CD8-positive, alpha-beta memory T cell (primary cell): ENCODE results near the gene LY86. TPM values are rescaled to one million over a fixed set of nuclear protein-coding genes. Genes with fewer than 3 reads are reported as not detected.
A peak's percentile ranks its signal among the peaks of the same experiment; 100 is the strongest.

ENCODE experiments used
- CTCF ChIA-PET: fragments of 350-600 bp; sonication (Branson Sonifier 250); formaldehyde crosslinking; loops from one replicate; lab custom pipeline; 2021; ENCODE audit warnings: antibody characterized with exemption; lab: Charles Lee
- POLR2A ChIA-PET: fragments of 350-600 bp; sonication (Branson Sonifier 250); formaldehyde crosslinking; loops from one replicate; lab custom pipeline; 2021; ENCODE audit warnings: antibody characterized with exemption; lab: Charles Lee
- DNase-seq, 5 donors: peaks; one replicate each; pipeline versions ENCODE4 v3.0.0 to v3.0.0-alpha.2; 2020 to 2022; ENCODE audit warnings: mixed read lengths in 1 of 5
- H3K27ac ChIP-seq: one replicate; pipeline ENCODE4 v1.7.0; 2013; ENCODE audit warnings: low read depth, mild to moderate bottlenecking, low read length, moderate library complexity
- H3K27me3 ChIP-seq: 2 replicates; pipeline ENCODE4 v1.7.0; 2013; ENCODE audit warnings: low read length, mild to moderate bottlenecking; ENCODE audit not compliant: insufficient read depth, poor library complexity, severe bottlenecking
- H3K36me3 ChIP-seq: 2 replicates; pipeline ENCODE4 v1.7.0; 2013; ENCODE audit warnings: mild to moderate bottlenecking, low read length, moderate library complexity; ENCODE audit not compliant: insufficient read depth
- H3K4me1 ChIP-seq: 2 replicates; pipeline ENCODE4 v1.7.0; 2013; ENCODE audit warnings: mild to moderate bottlenecking, low read length, moderate library complexity; ENCODE audit not compliant: insufficient read depth
- H3K4me3 ChIP-seq: 2 replicates; pipeline ENCODE4 v1.7.0; 2013; ENCODE audit warnings: mild to moderate bottlenecking, low read length
- H3K9me3 ChIP-seq: 2 replicates; pipeline ENCODE4 v1.7.0; 2013; ENCODE audit warnings: mild to moderate bottlenecking, low read length
- H3K27ac Mint-ChIP-seq, 8 donors: one replicate each; pipeline ENCODE4 v1.8.0; 2020 to 2021; ENCODE audit warnings: mixed read lengths in 8 of 8, mild to moderate bottlenecking in 6 of 8, inconsistent platforms in 3 of 8, moderate library complexity in 3 of 8
- H3K27me3 Mint-ChIP-seq, 2 donors: one replicate each; pipeline ENCODE4 v1.8.0; 2020 to 2021; ENCODE audit warnings: mixed read lengths in 2 of 2, mild to moderate bottlenecking in 1 of 2, moderate library complexity in 1 of 2
- H3K36me3 Mint-ChIP-seq, 3 donors: one replicate each; pipeline ENCODE4 v1.8.0; 2020 to 2021; ENCODE audit warnings: mixed read lengths in 3 of 3, inconsistent platforms in 1 of 3, mild to moderate bottlenecking in 1 of 3
- H3K4me1 Mint-ChIP-seq, 3 donors: one replicate each; pipeline ENCODE4 v1.8.0; 2020 to 2021; ENCODE audit warnings: mixed read lengths in 3 of 3, inconsistent platforms in 1 of 3, mild to moderate bottlenecking in 1 of 3
- H3K4me3 Mint-ChIP-seq, 7 donors: one replicate each; pipeline ENCODE4 v1.8.0; 2020 to 2021; ENCODE audit warnings: mixed read lengths in 7 of 7, mild to moderate bottlenecking in 6 of 7, moderate library complexity in 4 of 7, inconsistent platforms in 2 of 7
- H3K9me3 Mint-ChIP-seq, 5 donors: one replicate each; pipeline ENCODE4 v1.8.0; 2020 to 2022; ENCODE audit warnings: mixed read lengths in 5 of 5, mild to moderate bottlenecking in 3 of 5, moderate library complexity in 2 of 5, inconsistent platforms in 1 of 5
- polyA plus RNA-seq: library from polyadenylated mRNA; unstranded; fragments of 300-500 nt; fragmentation: Illumina TruSeq; gene quantifications from one replicate; pipeline ENCODE4 v1.2.3, GENCODE V29; 2021
- total RNA-seq, 2 experiments: library from RNA; stranded (reverse); gene quantifications; one replicate each; pipeline ENCODE4 v1.2.3, GENCODE V29; 2021

LY86 gene
- total and polyA plus RNA-seq, 3 experiments from 2014 or later = 0.31 to 2.4 (median 0.53) TPM

- ChIA-PET POLR2A (no interaction called here), CTCF (no interaction called here)
- Mint-ChIP-seq H3K4me3 (no peak overlapping the region), H3K4me1 (peaks cover 2 to 9% (median 3%) of the 10 kb centered on the region in 3 donors), H3K36me3 (no peaks in the 10 kb centered on the region), H3K9me3 (no peaks in the 10 kb centered on the region), H3K27me3 (peaks cover 0 to 5% of the 10 kb centered on the region in 2 donors), H3K27ac (peak overlapping the region in 1 of 8 donors; percentile 13)
- H3K27ac ChIP-seq = no peak overlapping the region
- no peaks in the 10 kb centered on the region for H3K9me3 ChIP-seq
- H3K4me1 ChIP-seq = no peaks in the 10 kb centered on the region
- DNase-seq = no peak
- H3K36me3 ChIP-seq = no peaks in the 10 kb centered on the region
- no peak overlapping the region for H3K4me3 ChIP-seq
- H3K27me3 ChIP-seq = no peaks in the 10 kb centered on the region
These were observed 101.1 kb downstream of the LY86 start for GRCh38 chr6:6689400-6690143.

GRCh38 chr6:6690144-6690483 lies 101.6 kb downstream of the LY86 start:
- Histone ChIP-seq H3K36me3 (no peaks in the 10 kb centered on the region), H3K4me1 (no peaks in the 10 kb centered on the region), H3K27ac (no peak overlapping the region), H3K27me3 (no peaks in the 10 kb centered on the region), H3K9me3 (no peaks in the 10 kb centered on the region), H3K4me3 (no peak overlapping the region)
- H3K36me3 Mint-ChIP-seq = no peaks in the 10 kb centered on the region
- H3K4me3 Mint-ChIP-seq = no peak overlapping the region
- H3K4me1 Mint-ChIP-seq = peaks cover 0 to 6% (median 0%) of the 10 kb centered on the region in 3 donors
- no peaks in the 10 kb centered on the region for H3K9me3 Mint-ChIP-seq
- DNase-seq = no peak
- no peak overlapping the region for H3K27ac Mint-ChIP-seq
- ChIA-PET POLR2A (no interaction called here), CTCF (no interaction called here)
- H3K27me3 Mint-ChIP-seq = peaks cover under 1 to 8% of the 10 kb centered on the region in 2 donors

- no peak overlapping the region for H3K27ac Mint-ChIP-seq
- no peaks in the 10 kb centered on the region for H3K9me3 Mint-ChIP-seq
- H3K27me3 Mint-ChIP-seq = peaks cover 6 to 8% of the 10 kb centered on the region in 2 donors
- POLR2A ChIA-PET = no interaction called here
- no peak for DNase-seq
- Histone ChIP-seq H3K4me3 (no peak overlapping the region), H3K9me3 (no peaks in the 10 kb centered on the region), H3K27me3 (no peaks in the 10 kb centered on the region), H3K36me3 (no peaks in the 10 kb centered on the region), H3K27ac (no peak overlapping the region), H3K4me1 (no peaks in the 10 kb centered on the region)
- H3K4me1 Mint-ChIP-seq = no peaks in the 10 kb centered on the region
- CTCF ChIA-PET = no interaction called here
- H3K4me3 Mint-ChIP-seq = no peak overlapping the region
- H3K36me3 Mint-ChIP-seq = no peaks in the 10 kb centered on the region
These were observed 105.9 kb downstream of the LY86 start for GRCh38 chr6:6694368-6694780.

- H3K4me1 Mint-ChIP-seq = no peaks in the 10 kb centered on the region
- no peaks in the 10 kb centered on the region for H3K9me3 ChIP-seq
- no peaks in the 10 kb centered on the region for H3K27me3 ChIP-seq
- peak overlapping the region; percentile 38 for H3K27ac ChIP-seq
- no peak for DNase-seq
- POLR2A ChIA-PET = no interaction called here
- CTCF ChIA-PET = no interaction called here
- no peaks in the 10 kb centered on the region for H3K36me3 Mint-ChIP-seq
- peaks cover 6 to 8% of the 10 kb centered on the region in 2 donors for H3K27me3 Mint-ChIP-seq
- no peak overlapping the region for H3K4me3 ChIP-seq
- no peak overlapping the region for H3K27ac Mint-ChIP-seq
- H3K4me3 Mint-ChIP-seq = no peak overlapping the region
- no peaks in the 10 kb centered on the region for H3K9me3 Mint-ChIP-seq
- no peaks in the 10 kb centered on the region for H3K36me3 ChIP-seq
- H3K4me1 ChIP-seq = no peaks in the 10 kb centered on the region
These were observed 106.5 kb downstream of the LY86 start for GRCh38 chr6:6694825-6695624.

GRCh38 chr6:6695625-6696276 lies 107.2 kb downstream of the LY86 start:
- H3K4me1 Mint-ChIP-seq = no peaks in the 10 kb centered on the region
- H3K27me3 Mint-ChIP-seq = peaks cover 6 to 8% of the 10 kb centered on the region in 2 donors
- DNase-seq = no peak
- Histone ChIP-seq H3K4me3 (no peak overlapping the region), H3K9me3 (no peaks in the 10 kb centered on the region), H3K36me3 (no peaks in the 10 kb centered on the region), H3K27me3 (no peaks in the 10 kb centered on the region), H3K4me1 (no peaks in the 10 kb centered on the region), H3K27ac (peak overlapping the region; percentile 33)
- no peaks in the 10 kb centered on the region for H3K9me3 Mint-ChIP-seq
- no peak overlapping the region for H3K27ac Mint-ChIP-seq
- POLR2A ChIA-PET = no interaction called here
- H3K36me3 Mint-ChIP-seq = no peaks in the 10 kb centered on the region
- H3K4me3 Mint-ChIP-seq = no peak overlapping the region
- CTCF ChIA-PET = no interaction called here

- Mint-ChIP-seq H3K9me3 (peaks cover 0 to 2% (median 0%) of the 10 kb centered on the region in 5 donors), H3K27me3 (peaks cover 6 to 13% of the 10 kb centered on the region in 2 donors), H3K4me3 (no peak overlapping the region), H3K4me1 (no peaks in the 10 kb centered on the region), H3K27ac (no peak overlapping the region), H3K36me3 (no peaks in the 10 kb centered on the region)
- CTCF ChIA-PET = no interaction called here
- no peaks in the 10 kb centered on the region for H3K36me3 ChIP-seq
- no peaks in the 10 kb centered on the region for H3K27me3 ChIP-seq
- POLR2A ChIA-PET = no interaction called here
- H3K4me3 ChIP-seq = no peak overlapping the region
- H3K27ac ChIP-seq = no peak overlapping the region
- no peaks in the 10 kb centered on the region for H3K4me1 ChIP-seq
- DNase-seq = no peak
- no peaks in the 10 kb centered on the region for H3K9me3 ChIP-seq
These were observed 108.5 kb downstream of the LY86 start for GRCh38 chr6:6696867-6697531.

- Mint-ChIP-seq H3K36me3 (no peaks in the 10 kb centered on the region), H3K9me3 (peaks cover 0 to 2% (median 0%) of the 10 kb centered on the region in 5 donors), H3K27ac (peak overlapping the region in 1 of 8 donors; percentile 25), H3K27me3 (peaks cover 6 to 11% of the 10 kb centered on the region in 2 donors), H3K4me3 (no peak overlapping the region), H3K4me1 (no peaks in the 10 kb centered on the region)
- CTCF ChIA-PET = interaction anchor here (0.9 kb wide), 1 partner anchor 141 kb away, joined by 3 read pairs; no protein-coding TSS in a partner anchor
- POLR2A ChIA-PET = no interaction called here
- no peaks in the 10 kb centered on the region for H3K9me3 ChIP-seq
- no peak for DNase-seq
- H3K4me3 ChIP-seq = no peak overlapping the region
- no peaks in the 10 kb centered on the region for H3K36me3 ChIP-seq
- no peaks in the 10 kb centered on the region for H3K27me3 ChIP-seq
- no peaks in the 10 kb centered on the region for H3K4me1 ChIP-seq
- no peak overlapping the region for H3K27ac ChIP-seq
These were observed 109.1 kb downstream of the LY86 start for GRCh38 chr6:6697620-6698019.
